Bronchial epithelial cell (primary cell): ENCODE measurements around the gene CEP70. TPM values are rescaled to one million over a fixed set of nuclear protein-coding genes. Genes with fewer than 3 reads are reported as not detected.

ENCODE experiments used
- DNase-seq: peaks from one replicate; pipeline ENCODE4 v3.0.0-alpha.2; 2010; ENCODE audit warnings: low read depth
- FAIRE-seq: peaks from 2 replicates; lab custom pipeline; 2011; peaks lifted over from hg19 to GRCh38; lab: Jason Lieb, UNC
- H3K27me3 ChIP-seq: 2 replicates; pipeline ENCODE4 v1.5.1; 2011; ENCODE audit warnings: low read length; ENCODE audit not compliant: control insufficient read depth, insufficient read depth
- H3K36me3 ChIP-seq: 2 replicates; pipeline ENCODE4 v1.5.1; 2011; ENCODE audit warnings: low read length; ENCODE audit not compliant: control insufficient read depth, insufficient read depth
- H3K4me3 ChIP-seq: 2 replicates; pipeline ENCODE4 v1.5.1; 2011; ENCODE audit warnings: mild to moderate bottlenecking, low read depth, low read length, control low read depth
- CTCF ChIP-seq: IDR thresholded peaks from 2 replicates; pipeline ENCODE4 v1.5.1; 2011; ENCODE audit warnings: mild to moderate bottlenecking, moderate library complexity, low read length, control low read depth, inconsistent platforms; ENCODE audit not compliant: insufficient read depth, severe bottlenecking
- total RNA-seq: library from RNA; depleted of rRNA; stranded (reverse); fragments of >200 nt; gene quantifications from 2 replicates; pipeline ENCODE4 v1.2.1, GENCODE V29; 2014

CEP70 gene
- total RNA-seq, 1 donor from 2014 or later = 18.2 TPM

- Histone ChIP-seq H3K36me3 (no peaks in the 10 kb centered on the region), H3K27me3 (no peaks in the 10 kb centered on the region), H3K4me3 (no peak overlapping the region)
- no peak for TF ChIP-seq CTCF
- no peak for DNase-seq
- no peak for FAIRE-seq
Observed at GRCh38 chr3:138461246-138461645, 132.8 kb downstream of the CEP70 start.

GRCh38 chr3:138460536-138461205, 133.4 kb downstream of the CEP70 start:
- Histone ChIP-seq H3K4me3 (no peak overlapping the region), H3K36me3 (no peaks in the 10 kb centered on the region), H3K27me3 (no peaks in the 10 kb centered on the region)
- no peak for FAIRE-seq
- no peak for TF ChIP-seq CTCF
- no peak for DNase-seq

- FAIRE-seq (no peak), DNase-seq (no peak)
- no peaks in the 10 kb centered on the region for H3K27me3 ChIP-seq
- TF ChIP-seq CTCF = no peak
- H3K4me3 ChIP-seq = no peak overlapping the region
- H3K36me3 ChIP-seq = no peaks in the 10 kb centered on the region
Observed at GRCh38 chr3:138459619-138460535, 134.2 kb downstream of the CEP70 start.

GRCh38 chr3:138458774-138459499, 135.1 kb downstream of the CEP70 start:
- FAIRE-seq (no peak), DNase-seq (no peak)
- no peaks in the 10 kb centered on the region for H3K27me3 ChIP-seq
- no peak for TF ChIP-seq CTCF
- H3K4me3 ChIP-seq = no peak overlapping the region
- no peaks in the 10 kb centered on the region for H3K36me3 ChIP-seq

GRCh38 chr3:138457863-138458735, 136.0 kb downstream of the CEP70 start:
- H3K36me3 ChIP-seq = no peaks in the 10 kb centered on the region
- H3K27me3 ChIP-seq = no peaks in the 10 kb centered on the region
- TF ChIP-seq CTCF = no peak
- no peak overlapping the region for H3K4me3 ChIP-seq
- no peak for FAIRE-seq
- DNase-seq = no peak
